IMR-90 (cell line): ENCODE results near the gene USH1G. TPM values are rescaled to one million over a fixed set of nuclear protein-coding genes. Genes with fewer than 3 reads are reported as not detected.

Experiments used
- ATAC-seq: fragments of 200-7000 bp; cut with Tn5 transposase; 2 replicates; pipeline ENCODE4 v1.9.1; 2020; ENCODE audit warnings: low read depth, mild to moderate bottlenecking, moderate library complexity
- BruUV-seq: library from RNA; stranded (reverse); fragments of 400-500 nt; replicated peaks from 2 replicates; lab custom pipeline; 2021; lab: Mats Ljungman, UMichigan
- CTCF ChIA-PET: fragments of 300-600 bp; formaldehyde crosslinking; extraction: SDS; loops from one replicate; lab custom pipeline; 2021; ENCODE audit warnings: antibody characterized with exemption; lab: Yijun Ruan, JAX
- POLR2A ChIA-PET: fragments of 300-600 bp; sonication (Branson Sonifier 250); formaldehyde crosslinking; loops from one replicate; lab custom pipeline; 2022; ENCODE audit warnings: antibody characterized with exemption; ENCODE audit not compliant: unreplicated experiment; lab: Charles Lee
- DNase-seq: peaks from one replicate; pipeline ENCODE4 v3.0.0; 2013
- H2AFZ ChIP-seq: replicated peaks from 2 replicates; pipeline ENCODE3; 2013; ENCODE audit warnings: low read length, mild to moderate bottlenecking; ENCODE audit not compliant: poor library complexity
- H2AK5ac ChIP-seq: 2 replicates; pipeline ENCODE4 v1.6.1; 2013; ENCODE audit warnings: low read depth, low read length, inconsistent platforms
- H2AK9ac ChIP-seq: replicated peaks from 2 replicates; pipeline ENCODE3; 2013; ENCODE audit warnings: mild to moderate bottlenecking, low read depth, low read length, moderate library complexity; ENCODE audit not compliant: poor library complexity
- H2BK120ac ChIP-seq: 2 replicates; pipeline ENCODE4 v1.6.1; 2013; ENCODE audit warnings: low read depth, low read length, inconsistent platforms
- H2BK15ac ChIP-seq: 3 replicates; pipeline ENCODE4 v1.6.1; 2013; ENCODE audit warnings: low read depth, low read length, inconsistent platforms
- H2BK20ac ChIP-seq: 2 replicates; pipeline ENCODE4 v1.6.1; 2013; ENCODE audit warnings: low read depth, mild to moderate bottlenecking, inconsistent platforms, low read length, moderate library complexity
- H2BK5ac ChIP-seq: 2 replicates; pipeline ENCODE4 v1.6.1; 2013; ENCODE audit warnings: mild to moderate bottlenecking, low read depth, low read length, inconsistent platforms; ENCODE audit not compliant: poor library complexity, severe bottlenecking
- H3K14ac ChIP-seq: replicated peaks from 2 replicates; pipeline ENCODE4 v1.6.1; 2013; ENCODE audit warnings: low read depth, low read length, inconsistent platforms
- H3K18ac ChIP-seq: 2 replicates; pipeline ENCODE4 v1.6.1; 2013; ENCODE audit warnings: low read depth, low read length, control low read depth
- H3K23ac ChIP-seq: 2 replicates; pipeline ENCODE4 v1.6.1; 2013; ENCODE audit warnings: low read depth, low read length, inconsistent platforms
- H3K27ac ChIP-seq: 2 replicates; pipeline ENCODE4 v1.5.1; 2013; ENCODE audit warnings: mild to moderate bottlenecking, control low read depth, low read length; ENCODE audit not compliant: insufficient read depth
- H3K27me3 ChIP-seq: 2 replicates; pipeline ENCODE4 v1.6.1; 2013; ENCODE audit warnings: low read length; ENCODE audit not compliant: control insufficient read depth, insufficient read depth
- H3K36me3 ChIP-seq: 2 replicates; pipeline ENCODE4 v1.6.1; 2013; ENCODE audit warnings: low read length, mixed read lengths; ENCODE audit not compliant: control insufficient read depth, insufficient read depth
- H3K4ac ChIP-seq: 2 replicates; pipeline ENCODE4 v1.6.1; 2013; ENCODE audit warnings: low read depth, low read length, inconsistent platforms
- H3K4me1 ChIP-seq: 2 replicates; pipeline ENCODE4 v1.6.1; 2013; ENCODE audit warnings: low read length, mixed read lengths; ENCODE audit not compliant: control insufficient read depth, insufficient read depth
- H3K4me2 ChIP-seq: 2 replicates; pipeline ENCODE4 v1.6.1; 2013; ENCODE audit warnings: low read depth, mild to moderate bottlenecking, control low read depth, low read length, moderate library complexity
- H3K4me3 ChIP-seq: 2 replicates; pipeline ENCODE4 v1.5.1; 2013; ENCODE audit warnings: low read depth, mild to moderate bottlenecking, control low read depth, low read length, moderate library complexity; ENCODE audit not compliant: insufficient read depth
- H3K56ac ChIP-seq: 2 replicates; pipeline ENCODE4 v1.6.1; 2013; ENCODE audit warnings: low read length, inconsistent platforms; ENCODE audit not compliant: insufficient read depth; ENCODE audit errors: extremely low read depth
- H3K79me1 ChIP-seq, 2 experiments: 2 replicates each; pipeline ENCODE4 v1.6.1; 2013; ENCODE audit warnings: low read length in 2 of 2, inconsistent platforms in 1 of 2, low read depth in 1 of 2
- H3K9ac ChIP-seq: 2 replicates; pipeline ENCODE4 v1.6.1; 2013; ENCODE audit warnings: low read depth, low read length, control low read depth
- H3K9me1 ChIP-seq: 2 replicates; pipeline ENCODE4 v1.6.1; 2013; ENCODE audit warnings: low read length, inconsistent platforms; ENCODE audit not compliant: insufficient read depth
- H3K9me3 ChIP-seq: 2 replicates; pipeline ENCODE4 v1.6.1; 2013; ENCODE audit warnings: low read length; ENCODE audit not compliant: control insufficient read depth, insufficient read depth
- H4K20me1 ChIP-seq: 2 replicates; pipeline ENCODE4 v1.6.1; 2013; ENCODE audit warnings: low read length, inconsistent platforms; ENCODE audit not compliant: insufficient read depth
- H4K5ac ChIP-seq: 2 replicates; pipeline ENCODE4 v1.6.1; 2013; ENCODE audit warnings: mild to moderate bottlenecking, low read depth, low read length, control low read depth
- H4K8ac ChIP-seq, 2 experiments: 2 replicates each; pipeline ENCODE4 v1.6.1; 2013; ENCODE audit warnings: low read depth in 2 of 2, low read length in 2 of 2, control low read depth in 1 of 2, inconsistent platforms in 1 of 2
- H4K91ac ChIP-seq: 2 replicates; pipeline ENCODE4 v1.6.1; 2013; ENCODE audit warnings: low read depth, low read length, inconsistent platforms; ENCODE audit not compliant: insufficient read depth
- BHLHE40 ChIP-seq: fragments of 150-350 bp; IDR thresholded peaks from 2 replicates; pipeline ENCODE4 v1.6.1; 2016; ENCODE audit warnings: mild to moderate bottlenecking, low read depth, low read length
- CHD1 ChIP-seq: IDR thresholded peaks from 2 replicates; pipeline ENCODE4 v1.6.1; 2012; ENCODE audit warnings: low read depth, low read length, improper control_type of control experiment
- MAFK ChIP-seq: IDR thresholded peaks from 2 replicates; pipeline ENCODE4 v1.6.1; 2012; ENCODE audit warnings: low read depth, low read length, improper control_type of control experiment
- MAZ ChIP-seq: IDR thresholded peaks from 2 replicates; pipeline ENCODE4 v1.6.1; 2012; ENCODE audit warnings: low read depth, mild to moderate bottlenecking, low read length, improper control_type of control experiment, moderate library complexity, borderline replicate concordance
- MXI1 ChIP-seq: IDR thresholded peaks from 2 replicates; pipeline ENCODE4 v1.6.1; 2012; ENCODE audit warnings: low read depth, mild to moderate bottlenecking, low read length, moderate library complexity, borderline replicate concordance
- NFE2L2 ChIP-seq: fragments of 150-350 bp; IDR thresholded peaks from 2 replicates; pipeline ENCODE4 v1.6.1; 2016; ENCODE audit warnings: low read depth, mild to moderate bottlenecking, low read length
- POLR2A ChIP-seq: IDR thresholded peaks from 2 replicates; pipeline ENCODE4 v1.6.1; 2012; ENCODE audit warnings: mild to moderate bottlenecking, low read depth, low read length
- RAD21 ChIP-seq: IDR thresholded peaks from 2 replicates; pipeline ENCODE4 v1.6.1; 2012; ENCODE audit warnings: low read length, improper control_type of control experiment
- RCOR1 ChIP-seq: IDR thresholded peaks from 2 replicates; pipeline ENCODE4 v1.6.1; 2012; ENCODE audit warnings: mild to moderate bottlenecking, low read length, improper control_type of control experiment; ENCODE audit not compliant: insufficient replicate concordance
- SMC3 ChIP-seq: fragments of 150-350 bp; IDR thresholded peaks from 2 replicates; pipeline ENCODE4 v1.6.1; 2016; ENCODE audit warnings: low read depth, mild to moderate bottlenecking, antibody characterized with exemption, low read length, moderate library complexity
- WGBS, 2 experiments: methylation state at CpG; one replicate each; pipeline versions ENCODE4 v1.1.5 to v1.1.7; 2013; ENCODE audit warnings: missing lambda C conversion rate in 2 of 2; ENCODE audit not compliant: insufficient read length in 1 of 2; ENCODE audit errors: extremely low coverage in 2 of 2; 5-methylcytosine and 5-hydroxymethylcytosine counted together
- dilution Hi-C: fragments of 300-500 bp; cut with HindIII; formaldehyde crosslinking; loops from one replicate; pipeline ENCODE4 v1.14.3; 2018; ENCODE audit warnings: low sequenced_read_pairs; ENCODE audit not compliant: unreplicated experiment
- in situ Hi-C: fragments of 300-500 bp; cut with MboI; formaldehyde crosslinking; loops from 3 replicates; pipeline ENCODE4 v1.14.3; 2019; ENCODE audit warnings: low sequenced_read_pairs, inconsistent platforms, mixed read lengths
- intact Hi-C: fragments of 100-400 bp; cut with micrococcal nuclease; formaldehyde crosslinking; loops from 2 replicates; pipeline ENCODE4 v1.10.0; 2022
- polyA plus RNA-seq, 3 experiments: library from polyadenylated mRNA; depleted of rRNA; stranded (reverse); fragments of >200 nt; gene quantifications; 2 replicates each; pipeline ENCODE4 v1.2.3, GENCODE V29; 2012; ENCODE audit warnings: low replicate concordance in 1 of 3
- total RNA-seq: library from RNA; depleted of rRNA; stranded (reverse); fragments of >200 nt; gene quantifications from 2 replicates; pipeline ENCODE4 v1.2.3, GENCODE V29; 2012
- TF ChIP-seq, protein P1 (sequence below): conservative IDR thresholded peaks from 2 replicates; pipeline ENCODE4 v1.5.1; 2012; ENCODE audit warnings: mild to moderate bottlenecking, low read depth, low read length, improper control_type of control experiment

Gene USH1G
- total and polyA plus RNA-seq, 2 of the 4 experiments (the other 2 are of a cell fraction), result not detected

DNA sequence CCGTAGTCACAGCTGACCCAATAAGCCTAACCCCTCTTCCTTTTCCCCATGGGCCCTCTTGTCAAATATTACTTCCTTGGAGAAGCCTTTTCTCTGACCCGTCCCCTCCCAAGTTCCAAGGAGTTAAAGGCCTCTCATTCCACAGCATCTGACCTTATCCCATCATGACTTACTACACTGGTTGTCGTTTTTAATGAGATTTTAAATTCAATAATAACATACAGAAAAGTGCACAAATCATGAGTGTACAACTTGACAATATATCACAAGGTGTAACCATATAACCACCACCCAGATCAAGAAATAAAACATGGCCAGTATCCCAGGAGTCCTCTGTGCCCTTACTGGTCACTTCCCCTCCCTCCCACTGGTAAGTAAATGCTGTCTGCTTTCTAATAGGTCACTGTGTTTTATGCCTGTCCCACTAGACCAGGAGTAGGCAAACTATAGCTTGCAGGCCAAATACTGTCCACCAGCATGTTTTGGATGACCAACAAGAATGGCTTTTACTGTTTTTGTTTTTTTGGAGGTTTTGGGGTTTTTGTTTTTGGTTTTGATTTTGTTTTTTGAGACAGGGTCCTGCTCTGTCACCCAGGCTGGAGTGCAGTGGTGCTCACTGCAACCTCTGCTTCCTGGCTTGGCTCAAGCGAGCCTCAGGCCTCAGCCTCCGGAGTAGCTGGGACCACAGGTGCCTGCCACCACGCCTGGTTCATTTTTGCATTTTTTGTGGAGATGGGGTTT, 49.0 kb downstream of the USH1G start:
- in situ Hi-C loops, result loop anchor here (25.0 kb wide), 1 partner anchor 662 kb away; the partner anchor contains the start of genes RPL38 and TTYH2

More for the DNA sequence above, 49.0 kb downstream of the USH1G start:
- H3K4me3 ChIP-seq, result peak overlapping the region; percentile 73
- H2AK9ac ChIP-seq, result no peak overlapping the region
- peaks cover 17 to 31% of the 10 kb centered on the region in 2 experiments; a peak in 3 of 4 replicates for H3K79me1 ChIP-seq
- no CpG with 5 or more reads among the region's 6 CpGs for WGBS, 2 experiments
- no peak for TF ChIP-seq BHLHE40
- TF ChIP-seq RAD21, result no peak
- TF ChIP-seq MXI1, result no peak
- no peak for TF ChIP-seq CHD1
- no peak for TF ChIP-seq MAZ
- no peak for TF ChIP-seq RCOR1
- TF ChIP-seq NFE2L2, result no peak
- no peak for TF ChIP-seq MAFK
- TF ChIP-seq POLR2A, result no peak
- TF ChIP-seq SMC3, result no peak
- TF ChIP-seq, protein P1, sequence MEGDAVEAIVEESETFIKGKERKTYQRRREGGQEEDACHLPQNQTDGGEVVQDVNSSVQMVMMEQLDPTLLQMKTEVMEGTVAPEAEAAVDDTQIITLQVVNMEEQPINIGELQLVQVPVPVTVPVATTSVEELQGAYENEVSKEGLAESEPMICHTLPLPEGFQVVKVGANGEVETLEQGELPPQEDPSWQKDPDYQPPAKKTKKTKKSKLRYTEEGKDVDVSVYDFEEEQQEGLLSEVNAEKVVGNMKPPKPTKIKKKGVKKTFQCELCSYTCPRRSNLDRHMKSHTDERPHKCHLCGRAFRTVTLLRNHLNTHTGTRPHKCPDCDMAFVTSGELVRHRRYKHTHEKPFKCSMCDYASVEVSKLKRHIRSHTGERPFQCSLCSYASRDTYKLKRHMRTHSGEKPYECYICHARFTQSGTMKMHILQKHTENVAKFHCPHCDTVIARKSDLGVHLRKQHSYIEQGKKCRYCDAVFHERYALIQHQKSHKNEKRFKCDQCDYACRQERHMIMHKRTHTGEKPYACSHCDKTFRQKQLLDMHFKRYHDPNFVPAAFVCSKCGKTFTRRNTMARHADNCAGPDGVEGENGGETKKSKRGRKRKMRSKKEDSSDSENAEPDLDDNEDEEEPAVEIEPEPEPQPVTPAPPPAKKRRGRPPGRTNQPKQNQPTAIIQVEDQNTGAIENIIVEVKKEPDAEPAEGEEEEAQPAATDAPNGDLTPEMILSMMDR, result no peak
- no peak for DNase-seq
- no peak for ATAC-seq
- H4K5ac ChIP-seq, result peak overlapping the region; percentile 83
- H2AFZ ChIP-seq, result peak overlapping the region; percentile 73
- H3K18ac ChIP-seq, result no peak overlapping the region
- H3K9me1 ChIP-seq, result peaks cover 16% of the 10 kb centered on the region
- ChIA-PET POLR2A (interaction anchor here (0.6 to 1.2 kb wide), 2 partner anchors 13 to 219 kb away, joined by 3 to 5 read pairs; no protein-coding TSS in a partner anchor), CTCF (interaction anchor here (1.0 to 1.2 kb wide), 2 partner anchors 87 to 129 kb away, joined by 4 to 5 read pairs; no protein-coding TSS in a partner anchor)
- H3K4ac ChIP-seq, result peak overlapping the region; percentile 91
- H4K8ac ChIP-seq, result peak overlapping the region; percentile 64 to 97
- no peak overlapping the region for H2BK20ac ChIP-seq
- peak overlapping the region; percentile 86 for H3K9ac ChIP-seq
- peak overlapping the region; percentile 93 for H3K14ac ChIP-seq
- no peak overlapping the region for H3K27ac ChIP-seq
- peak overlapping the region; percentile 68 for H3K4me2 ChIP-seq
- H3K4me1 ChIP-seq, result peaks cover 11% of the 10 kb centered on the region
- no TSS peak for BruUV-seq
- intact Hi-C loops, result no loop called here
- H2BK120ac ChIP-seq, result no peak overlapping the region
- 0 out of 2 replicates have a peak, but pooled peaks cover 3% of the 10 kb centered on the region for H4K20me1 ChIP-seq
- peak overlapping the region; percentile 84; the same call in 1 of the 2 replicates for H3K56ac ChIP-seq
- H3K36me3 ChIP-seq, result peaks cover 1% of the 10 kb centered on the region; the same call in 1 of the 2 replicates
- H4K91ac ChIP-seq, result peak overlapping the region; percentile 65; the same call in 1 of the 2 replicates
- H3K27me3 ChIP-seq, result peaks cover 6% of the 10 kb centered on the region; the same call in 1 of the 2 replicates
- dilution Hi-C loops, result no loop called here
- no peaks in the 10 kb centered on the region for H3K9me3 ChIP-seq
- no peak overlapping the region for H2BK15ac ChIP-seq
- H2AK5ac ChIP-seq, result 0 out of 2 replicates have a peak overlapping the region, but pooled peaks have one; percentile 20
- no peak overlapping the region for H2BK5ac ChIP-seq
- no peak overlapping the region for H3K23ac ChIP-seq
